Activated CD4-positive, alpha-beta T cell treated with anti-CD3 and anti-CD28 coated beads, Interleukin-2, amount 10 ng/mL, durations not matched to agents 7 days and 5 days (primary cell): ENCODE measurements around the gene UCMA. TPM values are rescaled to one million over a fixed set of nuclear protein-coding genes. Genes with fewer than 3 reads are reported as not detected.
"Not testable (repeated sequence)": the region's sequence is repeated elsewhere in the genome, so short reads cannot be mapped to it uniquely, and the experiment has no call there.

Source experiments
- CTCF ChIA-PET: fragments of 350-600 bp; sonication (Branson Sonifier 250); formaldehyde crosslinking; loops from one replicate; lab custom pipeline; 2021; ENCODE audit warnings: antibody characterized with exemption; lab: Charles Lee
- POLR2A ChIA-PET: fragments of 350-600 bp; sonication (Branson Sonifier 250); formaldehyde crosslinking; loops from one replicate; lab custom pipeline; 2021; ENCODE audit warnings: antibody characterized with exemption; lab: Charles Lee
- DNase-seq: peaks from one replicate; pipeline ENCODE4 v3.0.0-alpha.2; 2020
- H3K27ac Mint-ChIP-seq: one replicate; pipeline ENCODE4 v1.8.0; 2021; ENCODE audit warnings: mild to moderate bottlenecking, moderate library complexity, mixed read lengths
- H3K27me3 Mint-ChIP-seq: one replicate; pipeline ENCODE4 v1.8.0; 2021; ENCODE audit warnings: mixed read lengths
- H3K36me3 Mint-ChIP-seq: one replicate; pipeline ENCODE4 v1.8.0; 2021; ENCODE audit warnings: low read depth, mixed read lengths
- H3K4me1 Mint-ChIP-seq: one replicate; pipeline ENCODE4 v1.8.0; 2021; ENCODE audit warnings: mixed read lengths
- H3K4me3 Mint-ChIP-seq: one replicate; pipeline ENCODE4 v1.8.0; 2021; ENCODE audit warnings: mild to moderate bottlenecking, moderate library complexity, mixed read lengths
- H3K9me3 Mint-ChIP-seq: one replicate; pipeline ENCODE4 v1.8.0; 2021; ENCODE audit warnings: mixed read lengths
- total RNA-seq, 2 experiments: library from RNA; stranded (reverse); gene quantifications; one replicate each; pipeline ENCODE4 v1.2.3, GENCODE V29; 2021

The UCMA gene
- total RNA-seq, 2 experiments from 2014 or later, result not detected

- Mint-ChIP-seq H3K27ac (no peak overlapping the region), H3K4me3 (no peak overlapping the region), H3K4me1 (peaks cover 2% of the 10 kb centered on the region), H3K27me3 (peaks cover 21% of the 10 kb centered on the region), H3K36me3 (no peaks in the 10 kb centered on the region), H3K9me3 (peaks cover 5% of the 10 kb centered on the region)
- DNase-seq, result no peak
- POLR2A ChIA-PET, result no interaction called here
- CTCF ChIA-PET, result no interaction called here
These were observed 22.5 kb upstream of the UCMA start for GRCh38 chr10:13256627-13257026.

GRCh38 chr10:13253726-13254125 is 19.6 kb upstream of the UCMA start:
- DNase-seq, result no peak
- POLR2A ChIA-PET, result no interaction called here
- Mint-ChIP-seq H3K27me3 (peaks cover 21% of the 10 kb centered on the region), H3K36me3 (no peaks in the 10 kb centered on the region), H3K27ac (no peak overlapping the region), H3K4me3 (no peak overlapping the region), H3K4me1 (peaks cover 2% of the 10 kb centered on the region), H3K9me3 (no peaks in the 10 kb centered on the region)
- CTCF ChIA-PET, result interaction anchor here (0.7 kb wide), 1 partner anchor 45 kb away, joined by 3 read pairs; no protein-coding TSS in a partner anchor

- ChIA-PET POLR2A (no interaction called here), CTCF (interaction anchor here (0.6 kb wide), 2 partner anchors 10 to 15 kb away, joined by 3 to 5 read pairs; no protein-coding TSS in a partner anchor)
- DNase-seq, result no peak
- Mint-ChIP-seq H3K4me3 (no peak overlapping the region), H3K27me3 (no peaks in the 10 kb centered on the region), H3K9me3 (no peaks in the 10 kb centered on the region), H3K4me1 (no peaks in the 10 kb centered on the region), H3K36me3 (no peaks in the 10 kb centered on the region), H3K27ac (no peak overlapping the region)
These were observed 13.6 kb upstream of the UCMA start for GRCh38 chr10:13247784-13248183.

- H3K27ac Mint-ChIP-seq, result no peak overlapping the region
- ChIA-PET CTCF (interaction anchor here (0.6 kb wide), 2 partner anchors 9 to 15 kb away, joined by 3 to 5 read pairs; no protein-coding TSS in a partner anchor), POLR2A (no interaction called here)
- H3K4me3 Mint-ChIP-seq, result no peak overlapping the region
- H3K9me3 Mint-ChIP-seq, result no peaks in the 10 kb centered on the region
- H3K36me3 Mint-ChIP-seq, result no peaks in the 10 kb centered on the region
- no peak for DNase-seq
- no peaks in the 10 kb centered on the region for H3K4me1 Mint-ChIP-seq
- no peaks in the 10 kb centered on the region for H3K27me3 Mint-ChIP-seq
These were observed 13.1 kb upstream of the UCMA start for GRCh38 chr10:13247246-13247645.

GRCh38 chr10:13242260-13242659 is 8.1 kb upstream of the UCMA start:
- H3K4me3 Mint-ChIP-seq, POLR2A ChIA-PET, H3K36me3 Mint-ChIP-seq, H3K4me1 Mint-ChIP-seq, DNase-seq, H3K27ac Mint-ChIP-seq, H3K27me3 Mint-ChIP-seq, CTCF ChIA-PET, H3K9me3 Mint-ChIP-seq: not testable (repeated sequence)

- ChIA-PET POLR2A (no interaction called here), CTCF (interaction anchor here (0.6 kb wide), 1 partner anchor 1328 kb away, joined by 3 read pairs; no protein-coding TSS in a partner anchor)
- DNase-seq, result no peak
- Mint-ChIP-seq H3K4me3 (no peak overlapping the region), H3K27me3 (no peaks in the 10 kb centered on the region), H3K9me3 (no peaks in the 10 kb centered on the region), H3K36me3 (no peaks in the 10 kb centered on the region), H3K4me1 (no peaks in the 10 kb centered on the region), H3K27ac (no peak overlapping the region)
These were observed 7.4 kb upstream of the UCMA start for GRCh38 chr10:13241613-13242012.

GRCh38 chr10:13239923-13240322 is 5.7 kb upstream of the UCMA start:
- no peak overlapping the region for H3K27ac Mint-ChIP-seq
- POLR2A ChIA-PET, result no interaction called here
- no peaks in the 10 kb centered on the region for H3K4me1 Mint-ChIP-seq

GRCh38 chr10:13238271-13239077 is 4.3 kb upstream of the UCMA start:
- no peaks in the 10 kb centered on the region for H3K4me1 Mint-ChIP-seq
- ChIA-PET POLR2A (no interaction called here), CTCF (interaction anchor here (0.5 to 2.2 kb wide), 5 partner anchors 9 to 877 kb away, joined by 4 to 9 read pairs (median 5); no protein-coding TSS in a partner anchor)
- DNase-seq, result no peak
- no peaks in the 10 kb centered on the region for H3K9me3 Mint-ChIP-seq
- H3K4me3 Mint-ChIP-seq, result no peak overlapping the region
- no peaks in the 10 kb centered on the region for H3K27me3 Mint-ChIP-seq
- H3K36me3 Mint-ChIP-seq, result no peaks in the 10 kb centered on the region
- H3K27ac Mint-ChIP-seq, result no peak overlapping the region

More at GRCh38 chr10:13239923-13240322, 5.7 kb upstream of the UCMA start:
- Mint-ChIP-seq H3K36me3 (no peaks in the 10 kb centered on the region), H3K9me3 (no peaks in the 10 kb centered on the region), H3K27me3 (no peaks in the 10 kb centered on the region), H3K4me3 (no peak overlapping the region)
- CTCF ChIA-PET, result interaction anchor here (0.7 kb wide), 1 partner anchor 871 kb away, joined by 3 read pairs; no protein-coding TSS in a partner anchor
- no peak for DNase-seq

GRCh38 chr10:13236638-13237037 is 2.5 kb upstream of the UCMA start:
- CTCF ChIA-PET, result interaction anchor here (0.6 to 2.2 kb wide), 2 partner anchors 10 to 30 kb away, joined by 3 to 9 read pairs; no protein-coding TSS in a partner anchor
- Mint-ChIP-seq H3K27me3 (no peaks in the 10 kb centered on the region), H3K9me3 (no peaks in the 10 kb centered on the region), H3K4me3 (no peak overlapping the region), H3K4me1 (no peaks in the 10 kb centered on the region), H3K36me3 (no peaks in the 10 kb centered on the region), H3K27ac (no peak overlapping the region)
- DNase-seq, result no peak
- POLR2A ChIA-PET, result no interaction called here

- POLR2A ChIA-PET, H3K4me1 Mint-ChIP-seq, H3K4me3 Mint-ChIP-seq, CTCF ChIA-PET, H3K9me3 Mint-ChIP-seq, H3K27ac Mint-ChIP-seq, H3K27me3 Mint-ChIP-seq, DNase-seq, H3K36me3 Mint-ChIP-seq: not testable (repeated sequence)
These were observed 562 bp upstream of the UCMA start for GRCh38 chr10:13234736-13235135.

GRCh38 chr10:13233358-13233757 is 816 bp downstream of the UCMA start:
- no peak for DNase-seq
- Mint-ChIP-seq H3K9me3 (no peaks in the 10 kb centered on the region), H3K27ac (no peak overlapping the region), H3K4me3 (no peak overlapping the region), H3K27me3 (no peaks in the 10 kb centered on the region), H3K36me3 (no peaks in the 10 kb centered on the region), H3K4me1 (no peaks in the 10 kb centered on the region)
- ChIA-PET CTCF (interaction anchor here (1.1 kb wide), 1 partner anchor 12 kb away, joined by 3 read pairs; no protein-coding TSS in a partner anchor), POLR2A (no interaction called here)

GRCh38 chr10:13231808-13232207 is 2.4 kb downstream of the UCMA start:
- Mint-ChIP-seq H3K27ac (no peak overlapping the region), H3K4me1 (no peaks in the 10 kb centered on the region), H3K36me3 (no peaks in the 10 kb centered on the region), H3K4me3 (no peak overlapping the region), H3K27me3 (no peaks in the 10 kb centered on the region), H3K9me3 (no peaks in the 10 kb centered on the region)
- no peak for DNase-seq
- POLR2A ChIA-PET, result no interaction called here
- CTCF ChIA-PET, result interaction anchor here (1.1 kb wide), 1 partner anchor 15 kb away, joined by 3 read pairs; no protein-coding TSS in a partner anchor

GRCh38 chr10:13231190-13231589 is 3.0 kb downstream of the UCMA start:
- Mint-ChIP-seq H3K27me3 (no peaks in the 10 kb centered on the region), H3K27ac (no peak overlapping the region), H3K9me3 (no peaks in the 10 kb centered on the region), H3K4me3 (no peak overlapping the region), H3K36me3 (no peaks in the 10 kb centered on the region), H3K4me1 (no peaks in the 10 kb centered on the region)
- POLR2A ChIA-PET, result no interaction called here
- DNase-seq, result no peak
- CTCF ChIA-PET, result no interaction called here
